HG02763 (cell line): ENCODE data around the gene DNM1.
"Not testable (repeated sequence)": the region's sequence is repeated elsewhere in the genome, so short reads cannot be mapped to it uniquely, and the experiment has no call there.

ENCODE experiments used
- ATAC-seq: cut with Tn5 transposase; IDR thresholded peaks from one replicate; pipeline ENCODE4 v1.9.1; 2021; ENCODE audit warnings: mild to moderate bottlenecking, moderate library complexity; ENCODE audit not compliant: unreplicated experiment

The DNM1 gene

DNA sequence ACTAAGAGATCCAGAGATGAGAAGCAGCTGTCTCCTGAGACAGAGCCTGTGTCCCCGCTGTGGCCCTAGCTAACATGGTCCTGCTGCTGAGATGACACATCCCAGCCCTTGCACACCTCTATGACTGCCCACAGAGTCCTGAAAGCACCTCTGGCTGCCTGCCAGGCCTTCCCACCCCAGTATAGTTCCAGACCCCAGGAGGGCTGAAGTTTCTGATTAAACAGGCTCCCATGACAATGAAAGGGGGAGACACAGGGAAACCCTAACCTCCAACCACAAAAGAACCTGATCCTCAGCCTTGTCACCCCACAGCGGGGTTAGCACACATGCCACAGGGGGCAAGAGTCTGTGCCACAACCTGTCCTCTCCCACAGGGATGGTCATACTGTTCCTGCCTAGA is 27.5 kb upstream of the DNM1 start:
- no peak for ATAC-seq

- ATAC-seq = no peak
These were observed 24.3 kb upstream of the DNM1 start for GRCh38 chr9:128178806-128179431.

DNA sequence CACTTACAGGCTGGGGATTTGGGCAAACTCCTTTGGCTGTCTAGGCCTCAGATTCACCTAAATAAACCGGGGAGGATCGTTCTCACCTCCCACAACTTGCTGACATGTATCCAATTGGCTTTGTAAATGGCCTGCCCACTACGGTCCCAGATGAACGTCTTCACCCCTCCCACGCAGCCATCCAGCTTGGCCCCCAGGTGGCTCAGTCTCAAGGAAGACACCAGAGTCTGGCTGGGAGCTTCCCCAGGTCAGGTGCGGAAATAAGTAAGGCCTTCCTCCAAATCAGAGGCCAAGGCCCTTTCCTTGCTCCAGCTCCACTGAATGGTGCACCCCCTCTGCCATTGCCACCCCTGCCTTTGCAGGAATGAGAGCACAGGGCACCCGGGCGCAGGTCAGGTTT is 23.2 kb upstream of the DNM1 start:
- no peak for ATAC-seq

DNA sequence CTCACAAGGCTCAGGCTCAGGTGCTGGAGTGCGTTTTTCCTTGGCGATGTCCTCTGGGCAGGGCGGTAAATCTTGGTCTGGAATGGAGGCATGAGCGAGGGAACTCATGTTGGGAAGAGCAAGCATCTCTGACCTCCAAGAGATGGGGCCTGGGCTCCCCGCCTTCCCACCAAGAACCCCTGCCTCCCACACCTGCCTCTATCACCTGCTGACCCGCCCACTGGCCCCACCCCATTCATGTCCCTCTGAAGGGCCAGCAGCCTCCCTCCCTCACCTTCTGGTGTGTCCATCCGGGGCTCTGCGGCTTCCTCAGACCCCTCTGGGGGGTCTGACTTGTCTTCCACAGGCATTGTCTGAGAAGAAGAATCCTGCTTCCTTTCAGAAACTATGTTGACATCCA is 22.7 kb upstream of the DNM1 start:
- ATAC-seq = no peak

- not testable (repeated sequence) for ATAC-seq
These were observed 21.7 kb upstream of the DNM1 start for GRCh38 chr9:128181480-128181879.

- ATAC-seq = no peak
These were observed 20.1 kb upstream of the DNM1 start for GRCh38 chr9:128182893-128183588.

- ATAC-seq = no peak
These were observed 16.9 kb upstream of the DNM1 start for GRCh38 chr9:128185979-128186965.

- ATAC-seq = no peak
These were observed 15.8 kb upstream of the DNM1 start for GRCh38 chr9:128187361-128187760.

- no peak for ATAC-seq
These were observed 15.0 kb upstream of the DNM1 start for GRCh38 chr9:128188209-128188608.

GRCh38 chr9:128190013-128190412 is 13.2 kb upstream of the DNM1 start:
- ATAC-seq = no peak

GRCh38 chr9:128190516-128191405 is 12.4 kb upstream of the DNM1 start:
- no peak for ATAC-seq

DNA sequence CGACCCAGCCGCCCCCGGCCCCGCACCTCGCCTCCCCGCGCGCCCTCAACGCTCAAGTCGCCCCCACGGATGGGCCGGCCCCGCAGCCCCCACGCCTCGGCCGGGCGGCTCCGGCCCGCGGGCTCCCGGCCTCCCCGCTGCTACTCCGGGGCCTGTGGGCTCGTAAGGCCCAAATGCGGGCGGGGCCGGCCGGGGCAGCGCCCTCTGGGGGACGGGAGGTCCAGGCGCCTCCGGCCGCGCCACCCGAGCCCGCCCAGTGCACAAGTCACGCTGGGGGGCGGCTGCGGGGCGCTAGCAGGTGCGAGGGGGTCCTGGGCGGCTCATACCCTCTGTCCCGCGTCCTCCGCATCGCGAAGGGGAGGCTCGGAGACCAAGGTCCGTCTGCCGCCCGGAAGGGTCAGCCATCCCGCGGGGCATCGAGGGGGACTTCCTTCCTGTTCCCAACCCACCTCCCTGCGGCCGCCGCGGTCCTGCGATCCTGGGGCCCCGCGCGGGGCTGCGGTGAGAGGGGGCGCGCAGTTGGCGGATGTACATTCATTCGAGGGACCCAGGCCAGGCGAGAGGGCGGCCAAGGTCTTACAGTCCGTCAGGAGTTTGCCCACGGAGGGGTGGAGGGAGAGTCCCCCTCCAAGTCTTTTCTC is 11.7 kb upstream of the DNM1 start, which contains the start of gene CIZ1:
CIZ1 (minus strand) TSS at position 167 of the 641 bp plus-strand sequence. CDS start 715 bp downstream, outside the sequence.
- ATAC-seq = peak; percentile 87

DNA sequence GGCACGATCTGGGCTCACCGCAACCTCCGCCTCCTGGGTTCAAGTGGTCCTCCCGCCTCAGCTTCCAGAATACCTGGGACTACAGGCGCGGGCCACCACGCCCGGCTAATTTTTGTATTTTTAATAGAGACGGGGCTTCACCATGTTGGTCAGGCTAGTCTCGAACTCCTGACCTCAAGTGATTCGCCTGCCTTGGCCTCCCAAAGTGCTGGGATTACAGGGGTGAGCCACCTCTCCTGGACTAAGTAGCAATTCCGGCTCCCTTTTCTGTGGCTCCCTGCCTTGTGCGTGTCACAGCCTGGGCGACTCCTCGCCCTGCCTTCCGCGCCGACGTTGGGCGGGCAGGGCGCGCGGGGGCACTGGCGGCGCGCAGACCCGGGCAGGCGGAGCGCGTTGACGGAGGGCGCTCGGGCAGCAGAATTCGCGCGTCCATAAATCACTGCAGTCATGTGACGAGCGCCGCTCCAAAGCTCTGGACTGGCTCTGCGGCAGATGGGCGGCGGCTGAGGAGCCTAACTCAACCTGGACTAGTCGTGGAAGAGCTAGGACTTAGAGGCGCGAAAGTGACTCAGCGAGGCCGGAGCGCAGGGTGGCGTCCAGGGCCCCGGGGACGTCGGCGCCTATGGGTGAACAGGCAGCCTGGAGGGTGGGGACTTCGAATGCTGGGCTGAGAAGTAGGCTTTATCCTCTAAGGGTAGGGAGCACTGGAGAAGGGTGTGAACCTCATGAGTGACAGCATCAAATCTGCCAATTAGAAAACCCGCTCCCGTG is 10.4 kb upstream of the DNM1 start:
- no peak for ATAC-seq

DNA sequence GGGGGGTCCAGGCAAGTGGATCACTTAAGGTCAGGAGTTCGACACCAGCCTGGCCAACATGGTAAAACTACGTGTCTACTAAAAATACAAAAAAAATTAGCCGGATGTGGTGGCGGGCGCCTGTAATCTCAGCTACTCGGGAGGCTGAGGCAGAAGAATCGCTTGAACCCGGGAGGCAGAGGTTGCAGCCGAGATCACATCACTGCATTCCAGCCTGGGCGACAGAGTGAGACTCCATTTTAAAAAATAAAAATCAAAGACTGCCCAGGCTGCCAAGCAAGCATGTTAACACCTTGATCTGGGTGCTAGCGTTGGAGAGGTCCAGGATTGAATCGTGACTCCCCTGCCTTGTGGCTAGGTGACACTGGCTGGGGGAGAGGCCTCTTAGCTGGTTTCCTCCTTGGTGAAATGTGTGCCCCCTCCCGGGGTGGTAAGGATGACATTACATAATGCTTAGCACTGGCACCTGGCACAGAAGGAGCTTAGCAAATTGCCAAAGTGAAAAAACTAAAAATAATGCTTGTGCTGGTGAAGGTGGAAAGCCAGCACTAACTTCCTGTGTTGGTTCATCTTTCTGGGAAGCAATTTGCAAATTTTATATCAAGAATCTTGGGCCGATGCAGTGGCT is 9.6 kb upstream of the DNM1 start:
- ATAC-seq = no peak

DNA sequence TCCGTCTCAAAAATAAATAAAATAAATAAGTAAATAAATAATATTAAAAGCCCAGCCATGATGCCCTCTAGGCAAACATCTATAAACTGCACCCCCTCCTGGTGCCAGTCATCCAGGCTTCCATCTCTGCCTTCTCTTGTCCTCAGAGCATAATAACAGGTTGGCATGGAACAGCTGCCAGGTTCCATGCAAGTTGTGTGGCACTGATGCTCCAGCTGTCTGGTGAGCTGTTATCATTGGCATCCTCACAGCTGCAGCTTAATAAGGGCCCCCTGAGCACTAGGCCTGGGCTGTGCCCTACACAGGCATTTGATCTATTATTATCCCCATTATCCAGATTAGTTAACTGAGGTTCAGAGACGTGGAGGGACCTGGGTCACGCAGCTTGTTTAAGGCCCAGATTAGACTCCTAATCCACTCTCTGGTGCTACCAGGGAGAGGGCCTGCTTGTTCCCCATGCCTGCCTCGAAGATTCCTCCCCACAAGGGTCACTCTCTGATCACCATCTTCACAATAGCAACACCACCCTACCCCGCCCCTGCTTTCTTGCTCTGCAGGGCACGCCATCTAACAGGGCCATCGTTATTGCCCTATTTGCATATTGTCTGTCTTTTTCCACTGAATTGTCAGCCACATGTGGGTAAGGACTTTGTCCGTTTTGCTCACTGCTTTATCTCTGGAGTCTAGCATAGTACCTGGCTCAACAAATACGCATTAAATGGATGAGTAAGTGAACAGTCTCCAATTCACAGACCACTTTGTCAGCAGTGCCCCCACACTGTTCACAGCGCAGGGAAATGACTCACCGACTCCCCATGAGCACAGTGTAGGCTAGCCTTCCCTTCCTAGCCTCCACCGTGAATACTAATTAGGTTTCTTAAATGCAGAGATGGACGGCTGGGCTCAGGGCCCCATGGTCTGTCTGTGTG is 1.5 kb upstream of the DNM1 start:
- ATAC-seq = no peak

GRCh38 chr9:128202648-128203023 is 543 bp upstream of the DNM1 start:
- ATAC-seq = no peak

DNA sequence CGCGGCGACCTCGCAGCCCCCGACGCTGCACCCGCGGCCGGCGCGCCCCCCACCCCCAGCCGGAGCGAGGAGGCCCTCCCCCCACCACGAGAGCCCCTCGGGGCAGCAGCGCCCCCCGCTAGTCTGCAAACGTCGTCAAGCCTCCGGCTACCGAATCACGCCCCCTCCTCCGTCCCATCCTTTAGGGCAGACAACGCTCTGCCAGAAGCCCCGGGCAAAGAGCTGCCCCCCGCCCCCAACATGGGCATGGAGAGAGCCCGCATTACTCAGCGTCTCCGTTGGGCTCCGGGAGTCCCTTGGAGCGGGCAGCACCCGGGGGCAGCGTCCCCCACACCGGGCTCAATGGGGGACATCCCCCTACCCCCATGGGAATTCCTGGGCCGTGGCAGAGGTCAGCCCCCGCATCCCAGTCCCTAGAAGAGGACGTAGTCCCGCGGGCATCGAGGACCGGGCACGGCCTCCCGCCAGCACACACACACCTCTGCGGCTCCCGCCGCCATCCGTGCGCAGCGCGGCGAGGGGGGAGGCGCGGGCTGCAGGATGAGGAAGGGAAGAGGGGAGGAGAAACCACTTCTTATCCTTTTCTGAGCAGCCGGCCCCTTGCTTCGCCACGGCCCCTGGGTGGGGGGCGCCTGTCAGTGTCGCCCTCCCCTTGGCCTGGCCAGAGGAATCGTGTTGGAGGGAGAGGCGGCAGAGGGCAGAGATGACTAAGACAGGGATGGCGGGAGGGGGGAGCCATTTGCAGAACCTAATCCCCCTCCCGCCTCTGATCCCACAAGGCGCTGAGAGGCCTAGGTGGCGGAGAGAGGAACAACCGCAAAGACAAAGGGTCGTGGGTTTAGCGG is 750 bp downstream of the DNM1 start:
- ATAC-seq = no peak
